Activated CD4-positive, alpha-beta memory T cell treated with anti-CD3 and anti-CD28 coated beads, Interleukin-2, amount 10 ng/mL, durations not matched to agents 7 days and 5 days (primary cell): Measurements from ENCODE around the gene CDC42EP1. TPM values are rescaled to one million over a fixed set of nuclear protein-coding genes. Genes with fewer than 3 reads are reported as not detected.

Experiments used
- CTCF ChIA-PET: fragments of 350-600 bp; sonication (Branson Sonifier 250); formaldehyde crosslinking; loops from one replicate; lab custom pipeline; 2021; ENCODE audit warnings: antibody characterized with exemption, inconsistent platforms; lab: Charles Lee
- POLR2A ChIA-PET: fragments of 350-600 bp; sonication (Branson Sonifier 250); formaldehyde crosslinking; loops from one replicate; lab custom pipeline; 2021; ENCODE audit warnings: antibody characterized with exemption; lab: Charles Lee
- DNase-seq: peaks from one replicate; pipeline ENCODE4 v3.0.0-alpha.2; 2020
- H3K27ac Mint-ChIP-seq: one replicate; pipeline ENCODE4 v1.8.0; 2021; ENCODE audit warnings: mild to moderate bottlenecking, mixed read lengths
- H3K27me3 Mint-ChIP-seq: one replicate; pipeline ENCODE4 v1.8.0; 2021; ENCODE audit warnings: mixed read lengths
- H3K36me3 Mint-ChIP-seq: one replicate; pipeline ENCODE4 v1.8.0; 2021; ENCODE audit warnings: low read depth, mixed read lengths
- H3K4me1 Mint-ChIP-seq: one replicate; pipeline ENCODE4 v1.8.0; 2021; ENCODE audit warnings: mixed read lengths
- H3K4me3 Mint-ChIP-seq: one replicate; pipeline ENCODE4 v1.8.0; 2021; ENCODE audit warnings: mild to moderate bottlenecking, mixed read lengths
- H3K9me3 Mint-ChIP-seq: one replicate; pipeline ENCODE4 v1.8.0; 2021; ENCODE audit warnings: mixed read lengths
- total RNA-seq, 2 experiments: library from RNA; stranded (reverse); gene quantifications; one replicate each; pipeline ENCODE4 v1.2.3, GENCODE V29; 2021

CDC42EP1 gene
- total RNA-seq, 2 experiments from 2014 or later, result 0.95 to 1.1 TPM

GRCh38 chr22:37616201-37617083, 56.2 kb downstream of the CDC42EP1 start:
- ChIA-PET POLR2A (interaction anchor here (1.1 kb wide), 1 partner anchor 9 kb away, joined by 3 read pairs; no protein-coding TSS in a partner anchor), CTCF (no interaction called here)
- Mint-ChIP-seq H3K4me1 (peaks cover 6% of the 10 kb centered on the region), H3K9me3 (no peaks in the 10 kb centered on the region), H3K4me3 (no peak overlapping the region), H3K27me3 (no peaks in the 10 kb centered on the region), H3K27ac (no peak overlapping the region), H3K36me3 (peaks cover 15% of the 10 kb centered on the region)
- no peak for DNase-seq

- no peak overlapping the region for H3K4me3 Mint-ChIP-seq
These were observed 57.2 kb downstream of the CDC42EP1 start for GRCh38 chr22:37617431-37617830.

GRCh38 chr22:37618072-37618656, 57.9 kb downstream of the CDC42EP1 start:
- POLR2A ChIA-PET, result interaction anchor here (1.1 to 1.5 kb wide), 5 partner anchors 8 to 14 kb away, joined by 3 to 5 read pairs (median 3); no protein-coding TSS in a partner anchor
- CTCF ChIA-PET, result interaction anchor here (0.8 to 3.0 kb wide), 4 partner anchors 10 to 64 kb away, joined by 3 to 21 read pairs (median 4); partner anchors contain the start of gene GGA1
- Mint-ChIP-seq H3K27me3 (no peaks in the 10 kb centered on the region), H3K4me3 (no peak overlapping the region), H3K9me3 (no peaks in the 10 kb centered on the region), H3K27ac (no peak overlapping the region), H3K4me1 (peaks cover 5% of the 10 kb centered on the region), H3K36me3 (peaks cover 21% of the 10 kb centered on the region)
- DNase-seq, result no peak

More at GRCh38 chr22:37617431-37617830, 57.2 kb downstream of the CDC42EP1 start:
- Mint-ChIP-seq H3K9me3 (no peaks in the 10 kb centered on the region), H3K4me1 (peaks cover 6% of the 10 kb centered on the region), H3K27me3 (no peaks in the 10 kb centered on the region), H3K27ac (no peak overlapping the region), H3K36me3 (peaks cover 15% of the 10 kb centered on the region)
- DNase-seq, result no peak
- POLR2A ChIA-PET, result interaction anchor here (1.1 to 1.5 kb wide), 3 partner anchors 8 to 10 kb away, joined by 3 to 5 read pairs (median 3); no protein-coding TSS in a partner anchor
- CTCF ChIA-PET, result interaction anchor here (0.8 to 3.0 kb wide), 3 partner anchors 9 to 65 kb away, joined by 3 to 21 read pairs (median 5); partner anchors contain the start of gene GGA1

- peaks cover 3% of the 10 kb centered on the region for H3K4me1 Mint-ChIP-seq
- ChIA-PET CTCF (interaction anchor here (1.1 to 3.0 kb wide), 4 partner anchors 11 to 65 kb away, joined by 3 to 21 read pairs (median 4); partner anchors contain the start of gene GGA1), POLR2A (interaction anchor here (1.2 to 2.0 kb wide), 6 partner anchors 9 to 39 kb away, joined by 3 to 6 read pairs (median 5); partner anchors contain the start of gene PDXP)
- no peaks in the 10 kb centered on the region for H3K27me3 Mint-ChIP-seq
- DNase-seq, result no peak
- H3K27ac Mint-ChIP-seq, result no peak overlapping the region
- H3K36me3 Mint-ChIP-seq, result peaks cover 22% of the 10 kb centered on the region
- H3K4me3 Mint-ChIP-seq, result no peak overlapping the region
- no peaks in the 10 kb centered on the region for H3K9me3 Mint-ChIP-seq
These were observed 58.4 kb downstream of the CDC42EP1 start for GRCh38 chr22:37618674-37619073.

Other genes starting within 250 kb of the CDC42EP1 start
- under 1 TPM; 0.28 to 0.38 TPM for gene ELFN2, start 133.0 kb upstream of the CDC42EP1 start, total RNA-seq
- gene MFNG, start 74.1 kb upstream of the CDC42EP1 start, total RNA-seq, result 100 to 1,000 TPM; 200 to 203 TPM
- under 1 TPM in 1 of 2 experiments, not detected in 1; 0.08 TPM for gene CARD10, start 41.1 kb upstream of the CDC42EP1 start, total RNA-seq
- not detected for gene LGALS2, start 19.6 kb downstream of the CDC42EP1 start, total RNA-seq
- gene GGA1, start 48.4 kb downstream of the CDC42EP1 start, total RNA-seq, result 10 to 100 TPM; 59.5 to 64.4 TPM
- gene SH3BP1, start 79.2 kb downstream of the CDC42EP1 start, total RNA-seq, result 100 to 1,000 TPM; 161 to 162 TPM
- gene PDXP, start 98.2 kb downstream of the CDC42EP1 start, total RNA-seq, result 10 to 100 TPM; 19.1 to 21.6 TPM
- gene LGALS1, start 115.2 kb downstream of the CDC42EP1 start, total RNA-seq, result 1,000 to 10,000 TPM; 2,209 to 2,240 TPM
- 10 to 100 TPM; 36.6 to 36.9 TPM for gene NOL12, start 125.9 kb downstream of the CDC42EP1 start, total RNA-seq
- 10 to 100 TPM; 40.9 to 42.7 TPM for gene TRIOBP, start 136.6 kb downstream of the CDC42EP1 start, total RNA-seq
- 10 to 100 TPM; 13.2 to 14.1 TPM for gene GCAT, start 247.5 kb downstream of the CDC42EP1 start, total RNA-seq